ENCODE measurements around the gene ECI2.

ECI2 gene

DNA sequence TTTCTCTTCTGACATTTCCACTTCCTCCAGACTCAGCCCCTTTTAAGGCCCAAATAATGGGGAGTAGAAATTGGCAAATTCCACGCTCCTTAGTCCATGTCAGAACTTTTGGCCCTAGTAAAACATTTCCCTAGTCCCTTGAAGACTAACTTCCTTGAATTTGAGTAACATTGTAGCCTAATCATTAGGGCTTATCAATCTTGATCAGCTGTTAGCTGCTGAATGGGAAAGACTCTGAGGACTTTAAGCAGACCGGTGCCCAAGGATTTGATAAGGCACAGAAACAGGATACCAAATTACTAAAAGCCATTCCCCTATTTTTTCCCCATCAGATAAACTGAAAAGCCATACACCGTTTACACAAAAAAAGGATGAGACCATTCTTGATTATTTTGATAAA, 37.0 kb upstream of the ECI2 start:
- TF ChIP-seq, protein P1, sequence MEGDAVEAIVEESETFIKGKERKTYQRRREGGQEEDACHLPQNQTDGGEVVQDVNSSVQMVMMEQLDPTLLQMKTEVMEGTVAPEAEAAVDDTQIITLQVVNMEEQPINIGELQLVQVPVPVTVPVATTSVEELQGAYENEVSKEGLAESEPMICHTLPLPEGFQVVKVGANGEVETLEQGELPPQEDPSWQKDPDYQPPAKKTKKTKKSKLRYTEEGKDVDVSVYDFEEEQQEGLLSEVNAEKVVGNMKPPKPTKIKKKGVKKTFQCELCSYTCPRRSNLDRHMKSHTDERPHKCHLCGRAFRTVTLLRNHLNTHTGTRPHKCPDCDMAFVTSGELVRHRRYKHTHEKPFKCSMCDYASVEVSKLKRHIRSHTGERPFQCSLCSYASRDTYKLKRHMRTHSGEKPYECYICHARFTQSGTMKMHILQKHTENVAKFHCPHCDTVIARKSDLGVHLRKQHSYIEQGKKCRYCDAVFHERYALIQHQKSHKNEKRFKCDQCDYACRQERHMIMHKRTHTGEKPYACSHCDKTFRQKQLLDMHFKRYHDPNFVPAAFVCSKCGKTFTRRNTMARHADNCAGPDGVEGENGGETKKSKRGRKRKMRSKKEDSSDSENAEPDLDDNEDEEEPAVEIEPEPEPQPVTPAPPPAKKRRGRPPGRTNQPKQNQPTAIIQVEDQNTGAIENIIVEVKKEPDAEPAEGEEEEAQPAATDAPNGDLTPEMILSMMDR (conservative IDR thresholded peaks at IDR 0.05; ENCODE audit: low read depth, low read length) = no peak
- no peak overlapping the region for H3K4me3 ChIP-seq (ENCODE audit: low read depth, low read length)
- DNase-seq (ENCODE audit: low read depth) = no peak

DNA sequence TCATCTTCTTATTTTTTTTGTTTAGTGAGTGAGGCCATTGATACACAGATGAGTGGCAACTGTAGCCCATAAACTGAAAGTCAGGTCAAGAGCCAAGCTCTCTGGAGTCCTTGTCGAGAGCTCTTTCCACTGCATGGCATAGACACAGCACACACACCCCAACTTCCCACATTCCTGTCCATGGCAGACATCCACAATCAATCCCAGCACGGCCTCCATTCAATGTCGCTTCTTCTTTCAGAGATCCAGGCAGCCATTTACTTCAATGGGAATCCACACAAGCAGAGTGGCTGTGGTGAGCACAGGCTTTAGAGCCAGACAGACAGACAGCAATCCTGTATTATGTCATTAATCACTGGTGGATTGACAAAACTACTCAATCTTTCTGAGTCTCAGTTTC, 34.9 kb upstream of the ECI2 start:
- TF ChIP-seq, protein P1 (conservative IDR thresholded peaks at IDR 0.05; ENCODE audit: low read depth, low read length) = no peak
- H3K4me3 ChIP-seq (ENCODE audit: low read depth, low read length) = no peak overlapping the region
- DNase-seq (ENCODE audit: low read depth) = no peak

DNA sequence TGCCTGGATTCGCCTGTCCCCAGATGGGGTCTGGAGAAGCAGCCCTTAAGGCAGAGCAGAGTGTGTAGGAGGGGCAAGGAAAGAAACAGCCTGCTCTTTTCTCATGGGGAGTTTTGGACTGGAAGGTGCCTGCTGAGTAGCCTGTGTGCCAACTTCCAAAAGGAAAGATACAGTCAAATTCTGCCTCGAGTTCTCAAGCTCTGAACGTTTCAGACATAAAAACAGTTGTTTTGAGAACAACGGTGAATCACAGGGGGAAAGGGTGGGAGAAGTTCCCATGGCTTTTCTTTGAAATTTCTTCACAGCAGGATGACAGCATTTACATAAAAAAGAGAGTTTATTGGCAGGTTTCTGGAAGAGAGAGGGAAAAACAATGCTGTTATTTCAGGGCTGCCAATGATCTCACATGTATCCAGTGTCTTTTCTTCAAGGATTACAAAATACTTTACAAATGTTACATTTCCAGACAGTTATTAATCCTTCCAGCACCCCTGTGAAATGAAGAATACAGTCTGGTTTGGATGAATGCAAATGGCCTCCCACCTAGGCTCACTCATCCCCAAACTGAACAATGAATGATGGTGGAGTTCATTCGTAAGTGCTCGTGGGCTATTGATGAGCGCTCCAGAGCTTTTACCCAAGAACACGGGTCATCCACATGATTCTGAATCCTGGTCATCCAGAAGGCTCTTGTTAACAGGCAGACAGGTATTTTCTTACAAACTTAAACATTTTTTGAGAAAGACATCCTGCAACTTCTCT, 33.8 kb upstream of the ECI2 start:
- H3K4me3 ChIP-seq (ENCODE audit: low read depth, low read length) = no peak overlapping the region
- peak; percentile 65 for DNase-seq (ENCODE audit: low read depth)
- TF ChIP-seq, protein P1 (conservative IDR thresholded peaks at IDR 0.05; ENCODE audit: low read depth, low read length) = no peak

DNA sequence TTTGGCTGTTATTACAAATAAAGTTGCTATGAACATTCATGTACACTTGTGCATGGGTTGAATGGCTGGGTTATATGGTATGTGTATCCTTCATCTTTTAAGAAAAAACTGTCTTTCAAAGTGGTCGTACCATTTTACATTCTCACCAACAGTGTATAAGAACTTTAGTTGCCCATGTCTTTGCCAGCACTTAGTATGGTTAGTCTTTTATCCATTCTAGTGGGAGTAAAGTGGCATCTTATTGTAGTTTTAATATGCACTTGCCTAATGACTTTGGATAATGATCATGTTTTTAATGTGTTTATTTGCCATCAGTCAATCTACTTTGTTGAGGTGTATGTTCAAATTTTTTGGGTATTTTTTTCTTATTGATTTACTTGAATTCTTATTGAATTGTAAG, 32.5 kb upstream of the ECI2 start:
- no peak overlapping the region for H3K4me3 ChIP-seq (ENCODE audit: low read depth, low read length)
- no peak for DNase-seq (ENCODE audit: low read depth)
- TF ChIP-seq, protein P1 (conservative IDR thresholded peaks at IDR 0.05; ENCODE audit: low read depth, low read length) = no peak

DNA sequence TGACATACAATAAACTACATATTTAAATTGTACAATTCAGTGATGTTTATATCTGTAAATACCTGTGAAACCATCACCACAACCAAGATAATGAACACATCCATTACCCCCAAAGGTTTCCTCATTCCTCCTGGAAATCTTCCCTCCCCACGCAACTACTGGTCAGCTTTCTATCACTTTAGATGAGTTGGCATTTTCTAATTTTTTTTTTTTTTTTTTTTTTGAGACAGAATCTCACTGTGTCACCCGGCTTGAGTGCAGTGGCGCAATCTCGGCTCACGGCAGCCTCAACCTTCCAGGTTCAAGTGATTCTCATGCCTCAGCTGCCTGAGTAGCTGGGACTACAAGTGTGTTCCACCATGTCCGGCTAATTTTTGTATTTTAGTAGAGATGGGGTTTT, 31.7 kb upstream of the ECI2 start:
- no peak for DNase-seq (ENCODE audit: low read depth)
- TF ChIP-seq, protein P1 (conservative IDR thresholded peaks at IDR 0.05; ENCODE audit: low read depth, low read length) = no peak
- no peak overlapping the region for H3K4me3 ChIP-seq (ENCODE audit: low read depth, low read length)

DNA sequence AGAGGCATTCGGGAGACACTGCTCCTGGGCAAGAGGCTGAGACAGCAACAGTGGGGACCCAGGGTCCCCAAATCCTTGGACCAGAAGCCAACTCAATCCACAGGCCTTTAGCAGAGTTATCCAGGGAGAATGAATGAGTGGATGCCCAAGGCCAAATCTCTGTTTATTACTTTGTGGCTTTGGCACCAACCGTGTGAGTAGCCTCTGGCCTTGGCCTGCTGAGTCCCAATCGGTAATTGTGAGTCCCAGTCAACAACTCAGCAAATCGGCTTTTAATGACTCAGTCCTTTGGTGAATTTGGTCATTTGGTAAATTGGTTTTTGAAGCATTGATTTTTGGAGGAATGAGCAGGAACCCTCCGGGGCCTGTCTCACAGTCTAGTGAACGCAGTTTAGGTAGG, 29.1 kb upstream of the ECI2 start:
- TF ChIP-seq, protein P1 (conservative IDR thresholded peaks at IDR 0.05; ENCODE audit: low read depth, low read length) = no peak

DNA sequence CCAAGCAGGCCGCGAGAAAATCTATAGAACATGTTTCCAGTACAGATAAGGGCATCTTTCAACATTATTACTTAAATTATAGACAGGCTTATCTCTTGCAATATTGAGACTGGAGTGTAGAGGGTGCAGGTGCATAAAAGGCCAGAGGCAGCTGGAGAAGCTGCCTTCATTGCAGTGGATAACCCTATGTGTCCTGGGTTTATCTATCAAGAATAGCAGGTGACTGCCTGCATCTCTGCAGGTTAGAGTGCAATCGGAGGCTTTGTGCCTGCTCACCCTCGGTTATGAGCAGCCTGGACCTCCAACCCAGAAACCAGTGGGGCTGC, 28.7 kb upstream of the ECI2 start:
- TF ChIP-seq, protein P1 (conservative IDR thresholded peaks at IDR 0.05; ENCODE audit: low read depth, low read length) = peak; percentile 17
- H3K4me3 ChIP-seq (ENCODE audit: low read depth, low read length) = no peak overlapping the region
- DNase-seq (ENCODE audit: low read depth) = no peak

More for the DNA sequence above, 29.1 kb upstream of the ECI2 start:
- no peak for DNase-seq (ENCODE audit: low read depth)
- no peak overlapping the region for H3K4me3 ChIP-seq (ENCODE audit: low read depth, low read length)

Measured in choroid plexus epithelial cell (primary cell).